ENCODE measurements around the gene SPDYA.
"Not testable (repeated sequence)": the region's sequence is repeated elsewhere in the genome, so short reads cannot be mapped to it uniquely, and the experiment has no call there.

SPDYA gene

DNA sequence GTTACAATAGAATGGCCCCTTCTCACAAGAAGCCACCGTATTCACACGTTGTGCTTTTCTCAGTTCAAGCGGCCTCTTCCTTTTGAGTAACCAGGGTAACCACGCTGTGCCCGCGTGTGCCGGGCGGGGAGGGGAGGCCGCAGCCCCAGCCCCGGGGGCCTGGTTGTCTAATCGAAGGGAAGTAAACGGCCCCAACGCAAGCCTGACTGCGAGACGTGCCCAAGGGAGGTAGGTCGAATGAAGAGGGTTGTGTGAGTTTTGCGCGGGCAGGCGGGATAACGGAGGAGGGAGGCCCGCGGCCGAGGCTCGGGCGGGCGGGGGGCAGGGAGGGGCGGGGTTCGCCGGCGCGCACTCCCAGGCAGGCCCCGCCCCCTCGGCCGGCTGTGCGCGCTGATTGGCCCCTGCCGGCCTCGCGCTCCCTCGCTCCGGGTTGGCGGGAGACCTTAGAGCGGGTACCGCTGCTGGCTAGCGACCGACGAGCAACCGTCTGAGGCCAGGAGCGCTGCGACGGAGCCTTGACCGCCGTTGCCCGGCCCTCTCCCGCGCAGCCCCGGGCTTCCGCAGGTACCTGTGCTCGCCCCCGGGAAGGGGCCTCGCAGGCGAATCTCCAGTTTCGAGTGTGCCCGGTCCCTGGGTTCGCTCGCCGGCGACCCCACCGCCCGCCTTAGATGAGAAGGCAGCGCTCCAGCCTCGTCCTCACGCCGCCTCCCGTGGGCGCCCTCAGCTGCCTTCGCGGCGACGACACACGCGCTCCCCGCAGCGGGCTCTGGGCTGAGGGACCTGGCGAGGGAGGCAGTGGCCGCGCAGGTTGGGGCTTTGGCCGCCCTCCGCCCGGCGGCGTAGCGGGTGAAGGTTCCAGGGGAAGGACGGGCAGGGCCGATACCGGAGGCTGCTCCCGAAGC is at the start of gene SPDYA:
SPDYA (plus strand) TSS at position 451 of the 902 bp plus-strand sequence. CDS start 5,181 bp downstream, outside the sequence.
- DNase-seq (ENCODE audit: low spot score) = peak; percentile 73

- no peak for DNase-seq (ENCODE audit: low spot score)
These were observed 49.2 kb upstream of the SPDYA start for GRCh38 chr2:28761420-28761819.

GRCh38 chr2:28764909-28765711 is 45.5 kb upstream of the SPDYA start:
- DNase-seq (ENCODE audit: low spot score) = no peak

- no peak for DNase-seq (ENCODE audit: low spot score)
These were observed 44.6 kb upstream of the SPDYA start for GRCh38 chr2:28766070-28766469.

GRCh38 chr2:28767337-28767736 is 43.3 kb upstream of the SPDYA start:
- DNase-seq (ENCODE audit: low spot score) = no peak

DNA sequence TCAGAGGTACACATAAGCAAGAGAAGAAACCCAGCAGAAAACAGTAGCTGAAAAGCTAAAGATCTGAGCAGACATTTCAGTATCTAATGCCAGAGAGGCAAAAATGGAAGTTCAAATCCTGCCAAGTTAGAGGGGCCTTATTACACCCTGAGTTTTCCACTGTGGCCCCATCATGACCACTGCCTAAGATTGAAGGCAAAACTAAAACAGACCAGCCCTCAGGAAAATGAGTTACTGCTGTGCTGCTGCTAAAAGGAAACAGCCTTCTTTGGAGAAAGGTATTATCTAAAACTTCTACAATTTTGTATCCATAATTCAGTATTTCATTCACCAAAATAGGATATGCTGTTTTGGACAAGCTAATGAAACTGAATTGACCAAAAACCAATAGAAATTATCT is 42.2 kb upstream of the SPDYA start:
- DNase-seq (ENCODE audit: low spot score) = no peak

GRCh38 chr2:28768952-28769351 is 41.7 kb upstream of the SPDYA start:
- DNase-seq (ENCODE audit: low spot score) = no peak

- no peak for DNase-seq (ENCODE audit: low spot score)
These were observed 38.3 kb upstream of the SPDYA start for GRCh38 chr2:28772351-28772750.

- DNase-seq (ENCODE audit: low spot score) = no peak
These were observed 34.2 kb upstream of the SPDYA start for GRCh38 chr2:28776471-28776870.

GRCh38 chr2:28778392-28778791 is 32.2 kb upstream of the SPDYA start:
- DNase-seq (ENCODE audit: low spot score) = no peak

DNA sequence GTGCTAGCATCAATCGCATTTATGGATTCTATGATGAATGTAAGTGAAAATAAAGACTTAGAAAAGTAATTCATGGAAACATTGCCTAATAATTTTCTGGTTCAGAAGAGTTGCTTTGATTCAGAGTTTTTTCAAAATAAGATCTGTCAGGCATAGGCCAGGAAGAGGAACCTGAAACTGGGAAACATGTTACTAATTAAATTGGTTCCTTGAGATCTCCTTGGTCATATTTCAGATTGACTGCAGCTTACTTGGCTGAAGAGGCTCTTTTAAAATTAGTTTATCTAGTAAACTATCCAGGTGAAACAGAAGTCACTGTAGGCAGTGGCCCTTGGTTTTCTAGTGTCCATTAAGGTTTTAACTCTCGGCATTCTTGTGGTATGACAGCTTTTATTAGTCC is 31.6 kb upstream of the SPDYA start:
- DNase-seq (ENCODE audit: low spot score) = no peak

GRCh38 chr2:28780496-28780895 is 30.1 kb upstream of the SPDYA start:
- DNase-seq (ENCODE audit: low spot score) = no peak

- DNase-seq (ENCODE audit: low spot score) = no peak
These were observed 28.2 kb upstream of the SPDYA start for GRCh38 chr2:28782423-28782822.

GRCh38 chr2:28784570-28784969 is 26.1 kb upstream of the SPDYA start:
- DNase-seq (ENCODE audit: low spot score) = not testable (repeated sequence)

- no peak for DNase-seq (ENCODE audit: low spot score)
These were observed 14.0 kb upstream of the SPDYA start for GRCh38 chr2:28796620-28797019.

GRCh38 chr2:28801726-28802125 is 8.9 kb upstream of the SPDYA start:
- DNase-seq (ENCODE audit: low spot score) = no peak

- no peak for DNase-seq (ENCODE audit: low spot score)
These were observed 7.6 kb upstream of the SPDYA start for GRCh38 chr2:28802975-28803429.

GRCh38 chr2:28809927-28810326 is 707 bp upstream of the SPDYA start:
- no peak for DNase-seq (ENCODE audit: low spot score)

DNA sequence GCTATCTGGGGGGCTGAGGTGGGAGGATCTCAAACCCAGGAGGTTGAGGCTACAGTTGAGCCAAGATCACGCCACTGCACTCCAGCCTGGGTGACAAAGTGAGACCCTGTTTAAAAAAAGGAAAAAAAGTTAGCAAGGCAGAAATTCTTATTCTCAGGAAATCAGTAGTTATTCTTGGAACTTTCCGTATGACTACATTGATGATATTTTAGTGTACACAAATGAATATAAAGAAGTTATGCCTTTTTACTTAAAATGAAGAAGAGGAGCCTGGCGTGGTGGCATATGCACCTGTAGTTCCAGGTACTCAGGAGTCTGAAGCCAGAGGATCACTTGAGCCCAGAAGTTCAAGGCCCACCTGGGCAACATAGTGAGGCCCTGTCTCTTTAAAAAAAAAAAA is 7.4 kb downstream of the SPDYA start:
- DNase-seq (ENCODE audit: low spot score) = no peak

DNA sequence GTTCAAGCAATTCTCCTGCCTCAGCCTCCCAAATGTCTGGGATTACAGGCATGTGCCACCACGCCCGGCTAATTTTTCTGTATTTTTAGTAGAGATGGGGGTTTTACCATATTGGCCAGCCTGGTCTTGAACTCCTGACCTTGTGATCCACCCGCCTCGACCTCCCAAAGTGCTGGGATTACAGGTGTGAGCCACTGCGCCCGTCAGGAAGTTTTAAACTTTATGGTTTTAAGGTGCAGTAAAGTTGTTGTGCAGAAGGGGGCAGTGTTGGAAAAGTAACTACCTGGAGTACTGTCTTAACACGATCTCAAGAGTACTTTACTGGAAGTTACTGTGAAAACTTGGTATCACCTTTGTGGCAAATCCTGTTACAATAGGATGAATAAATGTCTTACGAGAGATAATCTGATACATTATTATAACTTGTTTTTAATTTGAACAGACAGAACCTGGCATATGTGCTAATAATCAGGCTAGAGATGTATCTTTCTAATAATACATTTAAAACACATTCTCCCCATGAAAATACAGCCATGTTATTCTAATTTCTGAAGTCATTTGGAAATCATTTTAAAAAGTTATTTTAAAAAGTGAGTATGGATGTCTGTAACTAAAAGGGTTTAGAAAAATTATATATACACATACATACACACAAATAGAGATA is 10.8 kb downstream of the SPDYA start:
- peak; percentile 64 for DNase-seq (ENCODE audit: low spot score)

GRCh38 chr2:28822036-28822435 is 11.4 kb downstream of the SPDYA start:
- DNase-seq (ENCODE audit: low spot score) = no peak

DNA sequence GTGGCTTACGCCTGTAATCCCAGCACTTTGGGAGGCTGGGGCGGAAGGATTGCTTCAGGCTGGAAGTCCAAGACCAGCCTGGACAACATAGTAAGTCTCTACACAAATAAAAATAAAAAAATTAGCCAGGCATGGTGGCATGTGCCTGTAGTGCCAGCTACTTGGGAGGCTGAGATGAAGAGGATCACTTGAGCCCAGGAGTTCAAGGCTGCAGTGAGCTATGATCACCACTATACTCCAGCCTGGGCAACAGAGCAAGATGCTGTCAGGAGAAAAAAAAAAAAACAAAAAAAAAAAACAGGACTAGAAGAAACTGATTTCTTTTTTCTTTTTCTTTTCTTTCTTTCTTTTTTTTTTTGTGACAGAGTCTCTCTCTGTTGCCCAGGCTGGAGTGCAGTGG is 13.6 kb downstream of the SPDYA start:
- DNase-seq (ENCODE audit: low spot score) = no peak
